Loucy (cell line): ENCODE data around the gene NOTCH3.

Experiments
- EZH2phosphoT487 ChIP-seq: fragments of 200-600 bp; IDR thresholded peaks from 2 replicates; pipeline ENCODE4 v1.6.1; 2018; ENCODE audit warnings: antibody characterized with exemption, mild to moderate bottlenecking, moderate library complexity, borderline replicate concordance
- TF ChIP-seq, protein P1 (sequence below): fragments of 200-600 bp; sonication (generic); conservative IDR thresholded peaks from 2 replicates; pipeline ENCODE4 v1.5.1; 2014; ENCODE audit warnings: mild to moderate bottlenecking, antibody characterized with exemption, low read length

DNA sequence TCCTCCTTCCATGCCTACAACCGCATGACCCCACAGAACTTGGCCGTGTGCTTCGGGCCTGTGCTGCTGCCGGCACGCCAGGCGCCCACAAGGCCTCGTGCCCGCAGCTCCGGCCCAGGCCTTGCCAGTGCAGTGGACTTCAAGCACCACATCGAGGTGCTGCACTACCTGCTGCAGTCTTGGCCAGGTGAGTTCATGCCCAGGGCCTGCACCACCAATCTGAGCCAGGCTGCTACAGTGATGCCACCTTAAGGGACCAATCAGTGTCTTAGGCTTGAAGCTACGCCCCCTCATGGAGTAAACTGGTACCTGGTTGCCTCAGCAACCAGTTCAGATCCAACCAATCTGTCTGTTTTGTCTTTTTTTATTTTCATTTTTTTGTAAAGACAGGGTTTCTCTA, 88.4 kb downstream of the NOTCH3 start:
- TF ChIP-seq, protein P1, sequence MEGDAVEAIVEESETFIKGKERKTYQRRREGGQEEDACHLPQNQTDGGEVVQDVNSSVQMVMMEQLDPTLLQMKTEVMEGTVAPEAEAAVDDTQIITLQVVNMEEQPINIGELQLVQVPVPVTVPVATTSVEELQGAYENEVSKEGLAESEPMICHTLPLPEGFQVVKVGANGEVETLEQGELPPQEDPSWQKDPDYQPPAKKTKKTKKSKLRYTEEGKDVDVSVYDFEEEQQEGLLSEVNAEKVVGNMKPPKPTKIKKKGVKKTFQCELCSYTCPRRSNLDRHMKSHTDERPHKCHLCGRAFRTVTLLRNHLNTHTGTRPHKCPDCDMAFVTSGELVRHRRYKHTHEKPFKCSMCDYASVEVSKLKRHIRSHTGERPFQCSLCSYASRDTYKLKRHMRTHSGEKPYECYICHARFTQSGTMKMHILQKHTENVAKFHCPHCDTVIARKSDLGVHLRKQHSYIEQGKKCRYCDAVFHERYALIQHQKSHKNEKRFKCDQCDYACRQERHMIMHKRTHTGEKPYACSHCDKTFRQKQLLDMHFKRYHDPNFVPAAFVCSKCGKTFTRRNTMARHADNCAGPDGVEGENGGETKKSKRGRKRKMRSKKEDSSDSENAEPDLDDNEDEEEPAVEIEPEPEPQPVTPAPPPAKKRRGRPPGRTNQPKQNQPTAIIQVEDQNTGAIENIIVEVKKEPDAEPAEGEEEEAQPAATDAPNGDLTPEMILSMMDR, result no peak; the same call in 1 of the 2 replicates
- no peak for TF ChIP-seq EZH2phosphoT487
